ENCODE results near the gene P3H2.
"Not testable (repeated sequence)": the region's sequence is repeated elsewhere in the genome, so short reads cannot be mapped to it uniquely, and the experiment has no call there.

The P3H2 gene

GRCh38 chr3:190155752-190156151 lies 35.1 kb upstream of the P3H2 start:
- no peaks in the 10 kb centered on the region for H4K20me1 ChIP-seq (ENCODE audit: insufficient read depth)
- H3K27me3 ChIP-seq (ENCODE audit: insufficient read depth, low read depth), result no peaks in the 10 kb centered on the region
- TF ChIP-seq CTCF (conservative IDR thresholded peaks at IDR 0.05; ENCODE audit: low read depth, low read length), result no peak
- no peak overlapping the region for H3K27ac ChIP-seq
- H3K4me3 ChIP-seq (IDR thresholded peaks at IDR 0.05; ENCODE audit: insufficient read depth, low read depth, low read length), result no peak overlapping the region
- H2AFZ ChIP-seq (ENCODE audit: low read depth), result no peak overlapping the region
- no peak overlapping the region for H3K4me2 ChIP-seq
- H3K4me1 ChIP-seq (ENCODE audit: low read depth, poor library complexity, severe bottlenecking), result no peaks in the 10 kb centered on the region
- H3K36me3 ChIP-seq (ENCODE audit: insufficient read depth), result no peaks in the 10 kb centered on the region
- H3K79me2 ChIP-seq (ENCODE audit: insufficient read depth, low read depth), result no peaks in the 10 kb centered on the region
- no peak overlapping the region for H3K9ac ChIP-seq

GRCh38 chr3:190150681-190151080 lies 30.0 kb upstream of the P3H2 start:
- Histone ChIP-seq H3K4me1 (ENCODE audit: low read depth, poor library complexity, severe bottlenecking) (no peaks in the 10 kb centered on the region), H3K4me2 (no peak overlapping the region), H2AFZ (ENCODE audit: low read depth) (no peak overlapping the region), H3K27me3 (ENCODE audit: insufficient read depth, low read depth) (no peaks in the 10 kb centered on the region), H3K27ac (no peak overlapping the region), H3K9ac (no peak overlapping the region), H3K36me3 (ENCODE audit: insufficient read depth) (no peaks in the 10 kb centered on the region), H4K20me1 (ENCODE audit: insufficient read depth) (no peaks in the 10 kb centered on the region), H3K79me2 (ENCODE audit: insufficient read depth, low read depth) (no peaks in the 10 kb centered on the region), H3K4me3 (IDR thresholded peaks at IDR 0.05; ENCODE audit: insufficient read depth, low read depth, low read length) (no peak overlapping the region)
- no peak for TF ChIP-seq CTCF (conservative IDR thresholded peaks at IDR 0.05; ENCODE audit: low read depth, low read length)

- H4K20me1 ChIP-seq (ENCODE audit: insufficient read depth); H3K27me3 ChIP-seq (ENCODE audit: insufficient read depth, low read depth); H3K79me2 ChIP-seq (ENCODE audit: insufficient read depth, low read depth); H3K4me2 ChIP-seq; H3K36me3 ChIP-seq (ENCODE audit: insufficient read depth); H3K27ac ChIP-seq; H3K4me1 ChIP-seq (ENCODE audit: low read depth, poor library complexity, severe bottlenecking); H3K4me3 ChIP-seq (IDR thresholded peaks at IDR 0.05; ENCODE audit: insufficient read depth, low read depth, low read length); H3K9ac ChIP-seq; H2AFZ ChIP-seq (ENCODE audit: low read depth): not testable (repeated sequence)
Observed at GRCh38 chr3:190149830-190150619, 29.3 kb upstream of the P3H2 start.

GRCh38 chr3:190144793-190145192 lies 24.1 kb upstream of the P3H2 start:
- not testable (repeated sequence) for H3K4me2 ChIP-seq; H3K9ac ChIP-seq; H3K4me3 ChIP-seq (IDR thresholded peaks at IDR 0.05; ENCODE audit: insufficient read depth, low read depth, low read length); H2AFZ ChIP-seq (ENCODE audit: low read depth); H3K79me2 ChIP-seq (ENCODE audit: insufficient read depth, low read depth); H3K4me1 ChIP-seq (ENCODE audit: low read depth, poor library complexity, severe bottlenecking); H4K20me1 ChIP-seq (ENCODE audit: insufficient read depth); H3K27ac ChIP-seq; H3K27me3 ChIP-seq (ENCODE audit: insufficient read depth, low read depth); H3K36me3 ChIP-seq (ENCODE audit: insufficient read depth)

GRCh38 chr3:190142041-190142440 lies 21.3 kb upstream of the P3H2 start:
- Histone ChIP-seq H3K4me1 (ENCODE audit: low read depth, poor library complexity, severe bottlenecking) (no peaks in the 10 kb centered on the region), H2AFZ (ENCODE audit: low read depth) (no peak overlapping the region), H3K4me2 (no peak overlapping the region), H3K9ac (no peak overlapping the region), H3K27ac (no peak overlapping the region), H3K4me3 (IDR thresholded peaks at IDR 0.05; ENCODE audit: insufficient read depth, low read depth, low read length) (no peak overlapping the region), H3K27me3 (ENCODE audit: insufficient read depth, low read depth) (no peaks in the 10 kb centered on the region), H4K20me1 (ENCODE audit: insufficient read depth) (no peaks in the 10 kb centered on the region), H3K79me2 (ENCODE audit: insufficient read depth, low read depth) (no peaks in the 10 kb centered on the region), H3K36me3 (ENCODE audit: insufficient read depth) (no peaks in the 10 kb centered on the region; the same call in 1 of the 2 replicates)
- TF ChIP-seq CTCF (conservative IDR thresholded peaks at IDR 0.05; ENCODE audit: low read depth, low read length), result no peak

Measured in KMS-11 (cell line).